Urinary bladder (tissue), 4 donors: Measurements from ENCODE around the gene PLGLB1. TPM values are rescaled to one million over a fixed set of nuclear protein-coding genes. Genes with fewer than 3 reads are reported as not detected.
"Not testable (repeated sequence)": the region's sequence is repeated elsewhere in the genome, so short reads cannot be mapped to it uniquely, and the experiment has no call there.

Experiments
- DNase-seq: peaks from one replicate; pipeline ENCODE4 v3.0.0-alpha.2; 2015; ENCODE audit errors: extremely low spot score
- H3K27ac ChIP-seq: one replicate; pipeline ENCODE4 v1.5.1; 2013; ENCODE audit warnings: low read depth, mild to moderate bottlenecking, moderate library complexity
- H3K36me3 ChIP-seq: one replicate; pipeline ENCODE4 v1.6.1; 2013; ENCODE audit warnings: mild to moderate bottlenecking, moderate library complexity; ENCODE audit not compliant: insufficient read depth
- H3K4me1 ChIP-seq: one replicate; pipeline ENCODE4 v1.6.1; 2013; ENCODE audit warnings: mild to moderate bottlenecking, moderate library complexity; ENCODE audit not compliant: insufficient read depth
- H3K4me3 ChIP-seq: one replicate; pipeline ENCODE4 v1.5.1; 2013; ENCODE audit warnings: low read depth, low read length
- WGBS: extraction: QIAGEN DNeasy Blood & Tissue Kit; methylation state at CpG from one replicate; pipeline ENCODE4 v1.1.7; 2013; 5-methylcytosine and 5-hydroxymethylcytosine counted together
- polyA plus RNA-seq: library from polyadenylated mRNA; stranded (reverse); fragments of 200-250 nt; gene quantifications from one replicate; pipeline ENCODE4 v1.2.3, GENCODE V29; 2013
- small RNA-seq: library from RNA; depleted of rRNA; stranded (forward); fragments of <200 nt; gene quantifications from one replicate; pipeline ENCODE3, GENCODE V24; 2014
- total RNA-seq: library from RNA; depleted of rRNA; stranded (reverse); fragments of >200 nt; gene quantifications from one replicate; pipeline ENCODE4 v1.2.3, GENCODE V29; 2014
- donor health status: healthy with polysubstance abuse.
- donor health status: healthy.

PLGLB1 gene
- total and polyA plus RNA-seq, 2 donors, result 1.7 to 8.8 TPM

- not testable (repeated sequence) for H3K4me3 ChIP-seq, H3K36me3 ChIP-seq, H3K4me1 ChIP-seq, DNase-seq, H3K27ac ChIP-seq
- WGBS, result 98% methylated on average over 5 of the region's 9 CpGs
These were observed 2.6 kb downstream of the PLGLB1 start for GRCh38 chr2:87019053-87019452.

- not testable (repeated sequence) for H3K36me3 ChIP-seq, DNase-seq, H3K4me3 ChIP-seq, H3K27ac ChIP-seq, H3K4me1 ChIP-seq
- WGBS, result 85% methylated on average over 3 of the region's 9 CpGs
These were observed 7.0 kb downstream of the PLGLB1 start for GRCh38 chr2:87014489-87015169.

- DNase-seq, H3K36me3 ChIP-seq: not testable (repeated sequence)
- WGBS, result no CpG with 5 or more reads among the region's 2 CpGs
These were observed 17.2 kb downstream of the PLGLB1 start for GRCh38 chr2:87004398-87004797.

More at GRCh38 chr2:87004398-87004797, 17.2 kb downstream of the PLGLB1 start:
- H3K4me1 ChIP-seq, H3K4me3 ChIP-seq, H3K27ac ChIP-seq: not testable (repeated sequence)

Small RNA genes within 50 kb of the gene (small RNA-seq; reads per million reads assigned to genes)
- not detected for gene AC125232.1

Other genes with a start within 250 kb of the PLGLB1 start
- gene CD8A, start 230.9 kb downstream of the PLGLB1 start, total RNA-seq, result not detected
- 2.1 TPM for gene CD8A, start 230.9 kb downstream of the PLGLB1 start, polyA plus RNA-seq
- gene CD8B, start 160.0 kb downstream of the PLGLB1 start, total RNA-seq, result not detected
- 0.82 TPM for gene CD8B, start 160.0 kb downstream of the PLGLB1 start, polyA plus RNA-seq
- 0.32 TPM for gene RGPD1, start 79.7 kb downstream of the PLGLB1 start, total RNA-seq
- 0.62 TPM for gene RGPD1, start 79.7 kb downstream of the PLGLB1 start, polyA plus RNA-seq